ENCODE data around the gene ASB5.
A peak's percentile ranks its signal among the peaks of the same experiment; 100 is the strongest.
"Not testable (repeated sequence)": the region's sequence is repeated elsewhere in the genome, so short reads cannot be mapped to it uniquely, and the experiment has no call there.

Gene ASB5

DNA sequence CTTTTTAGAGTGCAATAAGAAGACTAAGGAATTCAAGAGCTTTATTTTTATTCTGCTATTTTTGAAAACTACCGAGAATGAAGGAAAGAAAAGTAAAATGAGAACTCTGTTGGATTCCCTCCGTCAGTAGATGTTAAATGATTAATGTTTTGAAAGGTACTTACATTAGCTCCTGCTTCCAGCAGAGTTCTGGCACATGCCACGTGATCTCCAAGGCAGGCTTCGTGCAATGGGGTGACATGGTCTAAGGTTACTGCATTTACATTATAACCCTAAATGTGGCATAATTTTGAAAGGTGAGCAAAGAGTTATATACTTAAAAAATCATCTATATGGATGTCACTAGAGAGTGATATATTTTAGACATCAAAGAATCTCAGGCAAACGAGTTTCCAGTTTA, 46.9 kb downstream of the ASB5 start:
- DNase-seq (ENCODE audit: low spot score) = no peak

- DNase-seq (ENCODE audit: low spot score) = no peak
These were observed 51.5 kb downstream of the ASB5 start for GRCh38 chr4:176217510-176217909.

GRCh38 chr4:176212351-176212750, 56.7 kb downstream of the ASB5 start:
- DNase-seq (ENCODE audit: low spot score) = not testable (repeated sequence)

DNA sequence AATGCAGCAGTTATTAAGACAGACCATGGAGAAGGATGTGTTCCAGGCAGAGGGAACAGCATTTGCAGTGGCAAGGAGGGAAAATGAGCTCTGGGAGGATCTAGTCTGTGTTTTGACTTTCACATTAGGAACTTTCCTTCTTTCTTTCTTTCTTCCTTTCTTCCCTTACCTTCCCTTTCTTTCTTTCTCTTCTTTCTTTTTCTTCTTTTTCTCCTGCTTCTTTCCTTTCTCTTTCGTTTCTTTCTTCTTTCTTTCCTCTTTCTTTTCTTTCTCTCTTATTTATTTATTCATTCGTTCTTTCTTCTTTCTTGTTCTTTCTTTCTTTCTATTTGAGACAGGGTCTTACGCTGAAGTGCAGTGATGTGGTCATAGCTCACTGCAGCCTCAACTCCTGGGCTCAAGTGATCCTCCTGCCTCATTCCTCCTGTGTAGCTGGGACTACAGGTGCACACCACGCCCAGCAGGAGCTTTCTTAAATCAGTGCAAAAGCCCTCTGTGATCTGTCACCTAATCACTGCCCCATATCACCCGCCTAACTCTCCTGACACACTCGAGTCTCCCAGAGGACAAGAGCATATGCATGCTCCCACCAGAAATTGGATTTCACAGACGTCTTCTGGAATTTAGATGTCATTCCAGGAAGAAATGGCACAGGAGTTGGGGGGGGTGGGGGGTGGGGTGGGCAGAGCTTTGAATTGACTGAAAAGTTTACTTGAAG, 58.3 kb downstream of the ASB5 start:
- DNase-seq (ENCODE audit: low spot score) = no peak

DNA sequence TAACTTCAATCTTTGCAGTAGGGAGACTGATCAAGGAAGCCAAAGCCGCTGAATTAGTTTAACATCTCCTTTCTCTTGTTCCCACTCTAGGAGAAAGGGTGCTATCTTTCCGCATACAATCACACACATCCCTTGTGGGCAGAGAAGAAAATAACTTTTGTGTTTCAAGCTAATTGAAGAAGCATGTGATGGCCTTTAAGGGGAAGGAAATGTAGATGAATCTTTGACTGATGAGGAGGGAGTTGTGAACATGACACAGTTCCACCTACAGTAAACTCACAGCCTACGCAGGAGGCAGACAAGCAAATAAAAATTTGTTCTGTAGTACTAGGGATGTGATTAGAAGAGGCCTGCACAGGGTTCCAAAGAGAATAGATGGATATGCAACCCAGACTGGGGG, 58.9 kb downstream of the ASB5 start:
- DNase-seq (ENCODE audit: low spot score) = no peak

GRCh38 chr4:176209535-176209934, 59.5 kb downstream of the ASB5 start:
- DNase-seq (ENCODE audit: low spot score) = no peak

GRCh38 chr4:176207839-176208238, 61.2 kb downstream of the ASB5 start:
- no peak for DNase-seq (ENCODE audit: low spot score)

- no peak for DNase-seq (ENCODE audit: low spot score)
These were observed 63.7 kb downstream of the ASB5 start for GRCh38 chr4:176205299-176205698.

DNA sequence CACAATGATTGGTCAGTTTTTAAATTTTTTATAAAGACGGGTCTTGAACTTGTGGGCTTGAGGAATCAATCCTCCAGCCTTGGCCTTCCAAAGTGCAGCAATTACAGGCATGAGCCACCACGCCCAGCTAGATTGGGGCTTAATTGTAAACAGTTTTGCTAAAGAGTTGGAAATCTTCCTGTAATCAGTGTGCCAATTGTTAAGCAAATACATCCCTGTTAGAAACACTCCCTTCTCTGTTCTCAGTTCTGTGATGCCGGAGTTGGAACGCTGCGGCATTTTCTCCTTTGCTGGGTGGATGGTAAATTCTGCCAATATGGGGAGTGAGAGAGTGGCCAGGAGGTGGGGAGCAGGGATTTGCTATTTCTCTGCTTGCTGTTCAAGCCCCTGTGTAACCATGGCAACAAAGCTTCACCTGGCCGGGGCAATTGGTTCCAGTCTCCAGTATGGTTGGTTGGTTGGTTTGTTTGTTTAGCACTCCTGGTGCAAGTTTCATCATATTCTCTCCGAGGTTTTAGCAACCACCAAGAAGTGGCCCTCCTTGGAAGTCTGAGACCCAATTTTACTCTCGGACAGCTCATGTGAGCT, 70.6 kb downstream of the ASB5 start:
- DNase-seq (ENCODE audit: low spot score) = no peak

DNA sequence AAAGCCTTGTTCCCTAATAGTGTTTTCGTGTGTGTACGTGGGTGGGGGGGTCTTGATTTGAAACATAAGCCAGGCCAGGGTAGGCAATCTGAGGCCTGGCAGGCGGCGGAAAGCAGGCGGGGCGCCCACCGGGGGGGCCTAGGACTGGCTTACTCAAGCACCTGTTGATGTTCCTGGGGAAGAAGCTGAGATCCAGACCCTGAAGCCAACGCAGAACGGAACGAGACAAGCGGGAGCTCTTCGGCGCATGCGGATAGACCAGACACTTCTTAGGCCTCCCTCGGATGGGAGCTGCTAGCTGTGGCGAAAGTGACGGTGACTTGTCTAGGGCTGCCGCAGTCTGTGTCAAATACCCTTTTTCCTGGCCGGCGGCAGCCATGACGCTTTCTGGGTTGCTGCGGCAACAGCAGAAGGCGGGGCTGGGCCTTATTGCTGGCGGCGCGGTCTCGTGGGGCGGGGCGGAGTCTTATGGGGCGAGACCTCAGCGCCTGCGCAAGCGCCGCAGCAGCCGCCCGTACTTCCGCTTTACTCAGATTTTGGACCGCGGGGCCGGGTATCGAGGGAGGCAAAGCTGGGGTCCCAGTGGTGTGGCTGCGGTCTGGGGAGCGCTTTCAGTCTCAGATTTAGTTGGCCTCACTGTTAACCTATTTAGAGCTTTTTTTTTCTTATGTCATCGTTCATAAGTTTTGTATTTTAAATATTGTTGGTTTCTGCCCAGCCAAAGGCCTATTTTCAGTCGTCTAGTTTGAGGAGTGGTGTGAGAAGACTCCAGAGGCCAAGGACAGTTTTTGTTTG, 73.6 kb downstream of the ASB5 start, which contains the start of gene SPATA4:
TSS of gene SPATA4 (minus strand) at position 402 of the 795 bp plus-strand sequence. CDS start at position 379, 23 bp downstream.
- DNase-seq (ENCODE audit: low spot score) = peak; percentile 94

DNA sequence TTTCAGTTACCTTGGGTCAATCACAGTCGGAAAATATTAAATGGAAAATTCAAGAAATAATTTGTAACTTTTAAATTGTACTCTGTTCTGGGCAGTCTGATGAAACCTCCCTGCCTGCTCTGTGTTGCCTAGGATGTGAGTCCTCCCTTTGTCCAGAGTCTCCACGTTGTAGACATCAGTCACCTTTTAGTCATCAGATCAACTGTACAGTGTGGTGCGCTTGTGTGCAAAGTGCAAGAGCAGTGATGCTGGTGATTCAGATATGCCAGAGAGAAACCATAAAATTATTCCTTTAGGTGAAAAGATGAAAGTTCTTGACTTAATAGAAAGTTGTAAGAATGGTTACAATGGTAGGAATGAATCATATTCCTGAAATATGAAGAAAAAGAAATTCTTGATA, 75.1 kb downstream of the ASB5 start:
- DNase-seq (ENCODE audit: low spot score) = no peak

GRCh38 chr4:176193126-176193525, 75.9 kb downstream of the ASB5 start:
- DNase-seq (ENCODE audit: low spot score) = no peak

GRCh38 chr4:176191974-176192373, 77.0 kb downstream of the ASB5 start:
- DNase-seq (ENCODE audit: low spot score) = peak; percentile 37

- no peak for DNase-seq (ENCODE audit: low spot score)
These were observed 78.9 kb downstream of the ASB5 start for GRCh38 chr4:176189891-176190795.

GRCh38 chr4:176188654-176189053, 80.4 kb downstream of the ASB5 start:
- DNase-seq (ENCODE audit: low spot score) = no peak

- no peak for DNase-seq (ENCODE audit: low spot score)
These were observed 81.4 kb downstream of the ASB5 start for GRCh38 chr4:176187624-176188023.

- no peak for DNase-seq (ENCODE audit: low spot score)
These were observed 82.2 kb downstream of the ASB5 start for GRCh38 chr4:176186671-176187395.

GRCh38 chr4:176186067-176186466, 83.0 kb downstream of the ASB5 start:
- DNase-seq (ENCODE audit: low spot score) = no peak

GRCh38 chr4:176185051-176185450, 84.0 kb downstream of the ASB5 start:
- DNase-seq (ENCODE audit: low spot score) = no peak
